B cell (primary cell): ENCODE measurements around the gene PARD3B. TPM values are rescaled to one million over a fixed set of nuclear protein-coding genes. Genes with fewer than 3 reads are reported as not detected.

Experiments used
- ATAC-seq: fragments of 200-7000 bp; cut with Tn5 transposase; one replicate; pipeline ENCODE4 v1.10.0; 2021; ENCODE audit warnings: low read depth, mild to moderate bottlenecking, moderate number of reproducible peaks, moderate library complexity
- CTCF ChIA-PET: fragments of 350-600 bp; sonication (Branson Sonifier 250); formaldehyde crosslinking; loops from one replicate; lab custom pipeline; 2021; ENCODE audit warnings: antibody characterized with exemption, inconsistent platforms; lab: Charles Lee
- POLR2A ChIA-PET: fragments of 350-600 bp; sonication (Branson Sonifier 250); formaldehyde crosslinking; loops from one replicate; lab custom pipeline; 2021; ENCODE audit warnings: antibody characterized with exemption; lab: Charles Lee
- DNase-seq: peaks from one replicate; pipeline ENCODE4 v3.0.0; 2013
- H2AFZ ChIP-seq: 2 replicates; pipeline ENCODE4 v1.6.1; 2012; ENCODE audit warnings: mild to moderate bottlenecking, low read depth, low read length; ENCODE audit not compliant: insufficient read depth, poor library complexity, severe bottlenecking
- H3K27ac ChIP-seq, 2 donors: 1 replicate in 1 of 2; 2 replicates in 1 of 2; pipeline ENCODE4 v1.5.1; 2012 to 2013; ENCODE audit warnings: low read length in 2 of 2, mild to moderate bottlenecking in 2 of 2, moderate library complexity in 1 of 2
- H3K27me3 ChIP-seq, 4 experiments: fragments of 200-600 bp in 1 of 4; sonication (generic) in 1 of 4; replicated peaks in 1 of 4; 1 replicate in 2 of 4; 2 replicates in 2 of 4; pipeline versions ENCODE4 v1.6.1 to v1.7.0; 2013 to 2016; ENCODE audit warnings: low read length in 3 of 4, mild to moderate bottlenecking in 2 of 4, mixed read lengths in 1 of 4, moderate library complexity in 1 of 4; ENCODE audit not compliant: insufficient read depth in 4 of 4, control insufficient read depth in 3 of 4; ENCODE audit errors: control extremely low read depth in 1 of 4
- H3K36me3 ChIP-seq, 2 experiments: replicated peaks in 1 of 2; 1 replicate in 1 of 2; 2 replicates in 1 of 2; pipeline versions ENCODE4 v1.6.1 to v1.7.1; 2013; ENCODE audit warnings: low read length in 1 of 2; ENCODE audit not compliant: insufficient read depth in 2 of 2, control insufficient read depth in 1 of 2; ENCODE audit errors: control extremely low read depth in 1 of 2, extremely low read depth in 1 of 2
- H3K4me1 ChIP-seq, 2 donors: fragments of 200-600 bp in 1 of 2; sonication (generic) in 1 of 2; 1 replicate in 1 of 2; 2 replicates in 1 of 2; pipeline versions ENCODE4 v1.5.1 to v1.6.1; 2013 to 2017; ENCODE audit warnings: low read length in 2 of 2; ENCODE audit not compliant: control insufficient read depth in 2 of 2, insufficient read depth in 2 of 2
- H3K4me2 ChIP-seq: replicated peaks from 2 replicates; pipeline ENCODE3; 2012; ENCODE audit warnings: mild to moderate bottlenecking, low read depth, low read length; ENCODE audit not compliant: poor library complexity, severe bottlenecking
- H3K4me3 ChIP-seq, 5 experiments: fragments of 200-600 bp in 1 of 5; sonication (generic) in 1 of 5; 1 replicate in 3 of 5; 2 replicates in 2 of 5; pipeline versions ENCODE4 v1.5.1 to v1.7.0; 2011 to 2016; ENCODE audit warnings: low read length in 4 of 5, mild to moderate bottlenecking in 4 of 5, low read depth in 2 of 5, control low read depth in 1 of 5, moderate library complexity in 1 of 5; ENCODE audit not compliant: insufficient read depth in 1 of 5; ENCODE audit errors: control extremely low read depth in 1 of 5, extremely low read depth in 1 of 5
- H3K79me2 ChIP-seq: fragments of 200-600 bp; sonication (generic); one replicate; pipeline ENCODE4 v1.6.0; 2016; ENCODE audit warnings: low read length; ENCODE audit not compliant: control insufficient read depth, insufficient read depth
- H3K9ac ChIP-seq: fragments of 200-600 bp; sonication (generic); 2 replicates; pipeline ENCODE4 v1.6.1; 2017; ENCODE audit warnings: mild to moderate bottlenecking, low read length, moderate library complexity
- H3K9me3 ChIP-seq, 3 donors: one replicate each; pipeline versions ENCODE4 v1.6.1 to v1.7.1; 2013; ENCODE audit warnings: low read length in 2 of 3; ENCODE audit not compliant: control insufficient read depth in 2 of 3, insufficient read depth in 1 of 3; ENCODE audit errors: control extremely low read depth in 1 of 3
- H4K20me1 ChIP-seq: 2 replicates; pipeline ENCODE4 v1.6.0; 2012; ENCODE audit warnings: mild to moderate bottlenecking, low read length; ENCODE audit not compliant: insufficient read depth, control insufficient read depth, poor library complexity, severe bottlenecking
- H3K27ac Mint-ChIP-seq: one replicate; pipeline ENCODE4 v1.8.0; 2021; ENCODE audit warnings: mixed read lengths
- H3K27me3 Mint-ChIP-seq: one replicate; pipeline ENCODE4 v1.8.0; 2021; ENCODE audit warnings: mixed read lengths
- H3K4me1 Mint-ChIP-seq: one replicate; pipeline ENCODE4 v1.8.0; 2021; ENCODE audit warnings: mixed read lengths
- H3K4me3 Mint-ChIP-seq: one replicate; pipeline ENCODE4 v1.8.0; 2021; ENCODE audit warnings: mixed read lengths
- H3K9me3 Mint-ChIP-seq: one replicate; pipeline ENCODE4 v1.8.0; 2022; ENCODE audit warnings: mixed read lengths; ENCODE audit not compliant: insufficient read depth
- CTCF ChIP-seq: fragments of 200-600 bp; IDR thresholded peaks from one replicate; pipeline ENCODE4 v1.8.0; 2022; ENCODE audit warnings: antibody characterized with exemption, mild to moderate bottlenecking
- EZH2 ChIP-seq: IDR thresholded peaks from 2 replicates; pipeline ENCODE4 v1.6.1; 2012; ENCODE audit warnings: borderline replicate concordance, low read depth, mild to moderate bottlenecking, moderate library complexity, low read length; ENCODE audit not compliant: insufficient read depth, poor library complexity, severe bottlenecking
- WGBS: methylation state at CpG from one replicate; pipeline ENCODE4 v1.1.5; 2013; ENCODE audit warnings: missing lambda C conversion rate; ENCODE audit not compliant: insufficient coverage; 5-methylcytosine and 5-hydroxymethylcytosine counted together
- intact Hi-C: fragments of 100-400 bp; cut with micrococcal nuclease; formaldehyde crosslinking; loops from one replicate; pipeline ENCODE4 v1.10.0; 2022
- polyA plus RNA-seq: library from polyadenylated mRNA; depleted of rRNA; stranded (reverse); fragments of >200 nt; gene quantifications from 2 replicates; pipeline ENCODE4 v1.2.3, GENCODE V29; 2012
- total RNA-seq, 2 donors: library from RNA; stranded (reverse); fragments of 120-200 nt in 1 of 2; gene quantifications; 1 replicate in 1 of 2; 2 replicates in 1 of 2; pipeline versions ENCODE4 v1.2.3 to v1.2.4, GENCODE V29; 2013 to 2022

The PARD3B gene
- total and polyA plus RNA-seq, 2 donors (not counting 1 experiment from before 2014, with no cell fraction given) = not detected

GRCh38 chr2:204972606-204973336 lies 427.5 kb downstream of the PARD3B start:
- Histone ChIP-seq H3K36me3 (no peaks in the 10 kb centered on the region), H3K27me3 (no peaks in the 10 kb centered on the region), H3K4me2 (no peak overlapping the region), H3K4me1 (peaks cover 0 to 1% of the 10 kb centered on the region in 2 donors), H3K9me3 (no peaks in the 10 kb centered on the region), H3K9ac (no peak overlapping the region), H3K27ac (no peak overlapping the region), H2AFZ (no peak overlapping the region), H3K4me3 (no peak overlapping the region), H4K20me1 (no peaks in the 10 kb centered on the region), H3K79me2 (no peaks in the 10 kb centered on the region)
- Mint-ChIP-seq H3K27me3 (no peaks in the 10 kb centered on the region), H3K9me3 (no peaks in the 10 kb centered on the region), H3K27ac (no peak overlapping the region), H3K4me3 (no peak overlapping the region), H3K4me1 (peaks cover 5% of the 10 kb centered on the region)
- ChIA-PET CTCF (no interaction called here), POLR2A (no interaction called here)
- intact Hi-C loops = no loop called here
- TF ChIP-seq EZH2 (no peak), CTCF (no peak)
- DNase-seq = no peak
- ATAC-seq = no peak
- 84% methylated on average over 3 of the region's 5 CpGs for WGBS

- no peaks in the 10 kb centered on the region for H3K27me3 ChIP-seq
- no peaks in the 10 kb centered on the region for H3K79me2 ChIP-seq
- H4K20me1 ChIP-seq = no peaks in the 10 kb centered on the region
- intact Hi-C loops = no loop called here
- no peaks in the 10 kb centered on the region for H3K4me1 Mint-ChIP-seq
- no peaks in the 10 kb centered on the region for H3K36me3 ChIP-seq
- POLR2A ChIA-PET = no interaction called here
- no peak overlapping the region for H3K9ac ChIP-seq
- TF ChIP-seq EZH2 = no peak
- TF ChIP-seq CTCF = no peak
- WGBS = no CpG with 5 or more reads among the region's 2 CpGs
- no peak for ATAC-seq
- no peak overlapping the region for H3K4me3 Mint-ChIP-seq
- no peak overlapping the region for H3K27ac Mint-ChIP-seq
- H3K4me1 ChIP-seq = no peaks in the 10 kb centered on the region
- H3K4me3 ChIP-seq = no peak overlapping the region
- peaks cover 0 to 2% (median 0%) of the 10 kb centered on the region in 3 donors for H3K9me3 ChIP-seq
- no peaks in the 10 kb centered on the region for H3K27me3 Mint-ChIP-seq
- H3K27ac ChIP-seq = no peak overlapping the region
- H3K4me2 ChIP-seq = no peak overlapping the region
- no peak overlapping the region for H2AFZ ChIP-seq
- CTCF ChIA-PET = no interaction called here
- no peaks in the 10 kb centered on the region for H3K9me3 Mint-ChIP-seq
- no peak for DNase-seq
Measured at GRCh38 chr2:204973616-204974015, 428.3 kb downstream of the PARD3B start.
